RKO (cell line): ENCODE results near the gene ZNF581.

ENCODE experiments used
- DNase-seq: peaks from one replicate; pipeline ENCODE4 v3.0.0-alpha.2; 2016; ENCODE audit warnings: low spot score

The ZNF581 gene

GRCh38 chr19:55626350-55626749, 17.1 kb upstream of the ZNF581 start:
- DNase-seq, result no peak

GRCh38 chr19:55632463-55632834, 11.0 kb upstream of the ZNF581 start:
- DNase-seq, result peak; percentile 93

GRCh38 chr19:55633861-55634260, 9.6 kb upstream of the ZNF581 start:
- no peak for DNase-seq

GRCh38 chr19:55635334-55635717, 8.1 kb upstream of the ZNF581 start:
- DNase-seq, result peak; percentile 58

- DNase-seq, result no peak
Observed at GRCh38 chr19:55635856-55636440, 7.5 kb upstream of the ZNF581 start.

GRCh38 chr19:55636723-55637122, 6.7 kb upstream of the ZNF581 start:
- DNase-seq, result no peak

- no peak for DNase-seq
Observed at GRCh38 chr19:55637534-55637933, 5.9 kb upstream of the ZNF581 start.

GRCh38 chr19:55638864-55639359, 4.5 kb upstream of the ZNF581 start:
- peak; percentile 83 for DNase-seq

- DNase-seq, result no peak
Observed at GRCh38 chr19:55640043-55640576, 3.3 kb upstream of the ZNF581 start.

GRCh38 chr19:55640577-55641425, 2.6 kb upstream of the ZNF581 start, which contains the start of gene ZNF580:
ZNF580 (plus strand) TSS chr19:55641002; CDS start chr19:55642509, 1,507 bp downstream.
- DNase-seq, result peak; percentile 68

- DNase-seq, result peak; percentile 64
Observed at GRCh38 chr19:55641426-55642152, 1.9 kb upstream of the ZNF581 start.

GRCh38 chr19:55642153-55643002, 1.1 kb upstream of the ZNF581 start:
- DNase-seq, result no peak

- no peak for DNase-seq
Observed at GRCh38 chr19:55643887-55644176, 383 bp downstream of the ZNF581 start.

GRCh38 chr19:55644191-55644833, 863 bp downstream of the ZNF581 start:
- no peak for DNase-seq

- peak; percentile 47 for DNase-seq
Observed at GRCh38 chr19:55644842-55645511, 1.5 kb downstream of the ZNF581 start.

GRCh38 chr19:55645512-55645881, 2.0 kb downstream of the ZNF581 start:
- no peak for DNase-seq

GRCh38 chr19:55646889-55647731, 3.7 kb downstream of the ZNF581 start:
- peak; percentile 34 for DNase-seq

- no peak for DNase-seq
Observed at GRCh38 chr19:55647732-55648584, 4.5 kb downstream of the ZNF581 start, which contains the start of gene CCDC106. CCDC106 (plus strand) TSS chr19:55648212; CDS start chr19:55649047, 835 bp downstream.
